Kidney epithelial cell (primary cell): ENCODE results near the gene UCN3. TPM values are rescaled to one million over a fixed set of nuclear protein-coding genes. Genes with fewer than 3 reads are reported as not detected.

Source experiments
- DNase-seq: peaks from one replicate; pipeline ENCODE4 v3.0.0-alpha.2; 2010; ENCODE audit warnings: low read depth
- H3K27me3 ChIP-seq: 2 replicates; pipeline ENCODE4 v1.6.0; 2011; ENCODE audit warnings: low read length; ENCODE audit not compliant: control insufficient read depth, insufficient read depth
- H3K36me3 ChIP-seq: 2 replicates; pipeline ENCODE4 v1.5.1; 2011; ENCODE audit warnings: low read length; ENCODE audit not compliant: control insufficient read depth, insufficient read depth
- H3K4me3 ChIP-seq: 2 replicates; pipeline ENCODE4 v1.5.1; 2011; ENCODE audit warnings: low read depth, mild to moderate bottlenecking, control low read depth, low read length
- CTCF ChIP-seq: IDR thresholded peaks from 2 replicates; pipeline ENCODE4 v1.5.1; 2011; ENCODE audit warnings: mild to moderate bottlenecking, moderate library complexity, low read length, control low read depth, inconsistent platforms; ENCODE audit not compliant: insufficient read depth, poor library complexity, severe bottlenecking
- total RNA-seq: library from RNA; depleted of rRNA; stranded (reverse); fragments of >200 nt; gene quantifications from 2 replicates; pipeline ENCODE4 v1.2.3, GENCODE V29; 2015

Gene UCN3
- total RNA-seq, 1 donor from 2014 or later = not detected

DNA sequence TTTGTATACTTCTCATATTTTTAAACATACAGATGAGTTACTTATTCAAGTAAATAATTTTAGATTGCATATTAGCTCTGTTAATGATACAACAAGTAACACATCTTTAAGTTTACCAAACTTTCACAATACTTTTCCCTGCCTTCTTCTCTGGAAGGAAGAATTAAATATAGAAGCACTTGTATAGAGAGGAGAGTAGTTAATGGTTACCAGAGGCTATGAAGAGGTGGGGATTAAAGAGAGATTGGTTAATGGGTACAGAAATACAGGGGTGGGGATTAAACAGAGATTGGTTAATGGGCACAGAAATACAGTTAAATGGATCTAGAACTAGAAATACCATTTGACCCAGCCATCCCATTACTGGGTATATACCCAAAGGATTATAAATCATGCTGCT, 20.0 kb upstream of the UCN3 start:
- no peak for TF ChIP-seq CTCF
- no peaks in the 10 kb centered on the region for H3K27me3 ChIP-seq
- no peak for DNase-seq
- H3K36me3 ChIP-seq = no peaks in the 10 kb centered on the region
- H3K4me3 ChIP-seq = no peak overlapping the region

GRCh38 chr10:5346881-5347280, 17.9 kb upstream of the UCN3 start:
- no peaks in the 10 kb centered on the region for H3K27me3 ChIP-seq
- TF ChIP-seq CTCF = no peak
- H3K36me3 ChIP-seq = no peaks in the 10 kb centered on the region
- no peak overlapping the region for H3K4me3 ChIP-seq
- no peak for DNase-seq

DNA sequence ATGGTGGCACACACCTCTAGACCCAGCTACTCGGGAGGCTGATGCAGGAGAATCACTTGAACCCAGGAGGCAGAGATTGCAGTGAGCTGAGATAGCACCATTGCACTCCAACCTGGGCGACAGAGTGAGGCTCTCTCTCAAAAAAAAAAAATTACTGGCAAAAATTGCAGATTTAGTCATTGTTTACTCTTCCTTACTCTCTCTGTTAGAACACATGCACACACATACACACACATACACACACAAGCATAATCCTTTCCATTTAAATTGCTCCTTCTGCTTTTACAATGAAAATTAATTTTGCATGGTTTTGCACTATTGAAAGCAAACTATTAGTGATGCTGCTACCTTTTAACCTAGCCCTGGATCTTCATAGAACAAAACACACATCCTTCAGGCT, 15.4 kb upstream of the UCN3 start:
- TF ChIP-seq CTCF = no peak
- no peaks in the 10 kb centered on the region for H3K36me3 ChIP-seq
- no peaks in the 10 kb centered on the region for H3K27me3 ChIP-seq
- H3K4me3 ChIP-seq = no peak overlapping the region
- DNase-seq = no peak

DNA sequence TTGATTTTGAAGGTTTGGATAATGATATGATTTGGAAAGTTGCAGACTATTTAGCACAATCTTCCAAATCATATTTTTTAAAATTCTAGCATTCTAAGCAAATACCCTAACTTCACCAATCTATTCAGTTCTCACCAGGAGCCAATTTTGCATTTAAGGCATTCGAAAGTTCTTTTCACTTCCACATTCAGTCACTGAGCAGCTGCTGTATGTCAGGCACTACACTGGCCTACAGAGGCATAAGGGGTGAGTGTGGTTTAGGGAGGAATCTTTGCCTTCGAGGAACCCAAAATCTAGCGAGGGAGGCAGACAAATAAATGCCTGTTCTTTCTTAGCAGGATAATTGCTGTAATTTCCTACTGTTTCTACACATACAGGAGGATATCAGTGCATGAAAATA, 10.7 kb upstream of the UCN3 start:
- Histone ChIP-seq H3K27me3 (no peaks in the 10 kb centered on the region), H3K36me3 (no peaks in the 10 kb centered on the region), H3K4me3 (no peak overlapping the region)
- no peak for TF ChIP-seq CTCF
- no peak for DNase-seq

GRCh38 chr10:5355594-5356301, 9.0 kb upstream of the UCN3 start:
- no peak for TF ChIP-seq CTCF
- Histone ChIP-seq H3K4me3 (no peak overlapping the region), H3K27me3 (no peaks in the 10 kb centered on the region), H3K36me3 (no peaks in the 10 kb centered on the region)
- no peak for DNase-seq

DNA sequence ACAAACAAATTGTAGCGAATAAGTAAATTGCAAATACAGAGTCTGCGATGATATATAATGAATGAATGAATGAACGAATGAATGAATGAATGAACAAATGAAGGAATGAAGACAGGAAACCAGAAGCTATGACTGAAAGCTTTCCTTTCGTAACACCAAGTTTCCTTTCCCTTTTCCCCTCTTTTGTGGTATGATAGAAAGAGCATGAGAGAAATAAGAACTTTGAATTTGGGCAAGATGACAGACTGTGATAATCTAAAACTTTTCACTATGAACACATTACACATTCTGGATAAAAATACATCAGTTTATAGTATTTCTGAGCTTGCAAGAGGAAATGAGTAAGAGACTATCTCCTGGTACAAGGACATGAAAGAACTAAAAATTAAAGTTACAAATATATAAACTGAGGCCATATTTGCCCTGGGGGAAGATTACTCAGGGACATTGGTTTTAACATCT, 8.4 kb upstream of the UCN3 start:
- H3K4me3 ChIP-seq = no peak overlapping the region
- H3K27me3 ChIP-seq = no peaks in the 10 kb centered on the region
- no peak for TF ChIP-seq CTCF
- no peaks in the 10 kb centered on the region for H3K36me3 ChIP-seq
- DNase-seq = no peak
